ENCODE data around the gene PDE4B.
"Not testable (repeated sequence)": the region's sequence is repeated elsewhere in the genome, so short reads cannot be mapped to it uniquely, and the experiment has no call there.

The PDE4B gene

GRCh38 chr1:66112744-66113400, 320.2 kb downstream of the PDE4B start:
- Histone ChIP-seq H3K4me1 (ENCODE audit: insufficient read depth, low read length) (no peaks in the 10 kb centered on the region), H3K4me3 (ENCODE audit: low read length) (no peak overlapping the region), H3K9ac (ENCODE audit: low read depth, low read length) (no peak overlapping the region), H3K27me3 (ENCODE audit: insufficient read depth, low read length) (no peaks in the 10 kb centered on the region), H3K27ac (ENCODE audit: low read length) (no peak overlapping the region), H3K36me3 (ENCODE audit: insufficient read depth, low read depth, low read length) (no peaks in the 10 kb centered on the region), H3K9me3 (ENCODE audit: insufficient read depth, low read depth, low read length) (no peaks in the 10 kb centered on the region)

- no peaks in the 10 kb centered on the region for H3K36me3 ChIP-seq (ENCODE audit: insufficient read depth, low read depth, low read length)
- H3K9ac ChIP-seq (ENCODE audit: low read depth, low read length), result no peak overlapping the region
- no peaks in the 10 kb centered on the region for H3K9me3 ChIP-seq (ENCODE audit: insufficient read depth, low read depth, low read length)
- no peak overlapping the region for H3K27ac ChIP-seq (ENCODE audit: low read length)
- H3K27me3 ChIP-seq (ENCODE audit: insufficient read depth, low read length), result no peaks in the 10 kb centered on the region
- H3K4me3 ChIP-seq (ENCODE audit: low read length), result no peak overlapping the region
- no peaks in the 10 kb centered on the region for H3K4me1 ChIP-seq (ENCODE audit: insufficient read depth, low read length)
Observed at GRCh38 chr1:66119148-66119547, 326.5 kb downstream of the PDE4B start.

GRCh38 chr1:66124670-66125069, 332.0 kb downstream of the PDE4B start:
- Histone ChIP-seq H3K36me3 (ENCODE audit: insufficient read depth, low read depth, low read length) (no peaks in the 10 kb centered on the region), H3K9me3 (ENCODE audit: insufficient read depth, low read depth, low read length) (no peaks in the 10 kb centered on the region), H3K27me3 (ENCODE audit: insufficient read depth, low read length) (no peaks in the 10 kb centered on the region)

GRCh38 chr1:66128641-66129040, 335.9 kb downstream of the PDE4B start:
- H3K9ac ChIP-seq (ENCODE audit: low read depth, low read length); H3K9me3 ChIP-seq (ENCODE audit: insufficient read depth, low read depth, low read length); H3K4me1 ChIP-seq (ENCODE audit: insufficient read depth, low read length); H3K27me3 ChIP-seq (ENCODE audit: insufficient read depth, low read length); H3K4me3 ChIP-seq (ENCODE audit: low read length); H3K36me3 ChIP-seq (ENCODE audit: insufficient read depth, low read depth, low read length); H3K27ac ChIP-seq (ENCODE audit: low read length): not testable (repeated sequence)

More at GRCh38 chr1:66124670-66125069, 332.0 kb downstream of the PDE4B start:
- no peaks in the 10 kb centered on the region for H3K4me1 ChIP-seq (ENCODE audit: insufficient read depth, low read length)
- H3K27ac ChIP-seq (ENCODE audit: low read length), result no peak overlapping the region
- H3K9ac ChIP-seq (ENCODE audit: low read depth, low read length), result no peak overlapping the region
- H3K4me3 ChIP-seq (ENCODE audit: low read length), result no peak overlapping the region

- Histone ChIP-seq H3K4me1 (ENCODE audit: insufficient read depth, low read length) (no peaks in the 10 kb centered on the region), H3K9me3 (ENCODE audit: insufficient read depth, low read depth, low read length) (no peaks in the 10 kb centered on the region), H3K27me3 (ENCODE audit: insufficient read depth, low read length) (no peaks in the 10 kb centered on the region), H3K36me3 (ENCODE audit: insufficient read depth, low read depth, low read length) (no peaks in the 10 kb centered on the region), H3K27ac (ENCODE audit: low read length) (no peak overlapping the region), H3K4me3 (ENCODE audit: low read length) (no peak overlapping the region), H3K9ac (ENCODE audit: low read depth, low read length) (no peak overlapping the region)
Observed at GRCh38 chr1:66132324-66132723, 339.6 kb downstream of the PDE4B start.

GRCh38 chr1:66134004-66134403, 341.3 kb downstream of the PDE4B start:
- H3K36me3 ChIP-seq (ENCODE audit: insufficient read depth, low read depth, low read length), result no peaks in the 10 kb centered on the region
- no peaks in the 10 kb centered on the region for H3K9me3 ChIP-seq (ENCODE audit: insufficient read depth, low read depth, low read length)
- no peaks in the 10 kb centered on the region for H3K4me1 ChIP-seq (ENCODE audit: insufficient read depth, low read length)
- no peak overlapping the region for H3K27ac ChIP-seq (ENCODE audit: low read length)
- no peak overlapping the region for H3K4me3 ChIP-seq (ENCODE audit: low read length)
- H3K9ac ChIP-seq (ENCODE audit: low read depth, low read length), result no peak overlapping the region
- H3K27me3 ChIP-seq (ENCODE audit: insufficient read depth, low read length), result no peaks in the 10 kb centered on the region

GRCh38 chr1:66135161-66135560, 342.5 kb downstream of the PDE4B start:
- Histone ChIP-seq H3K4me3 (ENCODE audit: low read length) (no peak overlapping the region), H3K27me3 (ENCODE audit: insufficient read depth, low read length) (no peaks in the 10 kb centered on the region), H3K36me3 (ENCODE audit: insufficient read depth, low read depth, low read length) (no peaks in the 10 kb centered on the region), H3K27ac (ENCODE audit: low read length) (no peak overlapping the region), H3K9ac (ENCODE audit: low read depth, low read length) (no peak overlapping the region), H3K4me1 (ENCODE audit: insufficient read depth, low read length) (no peaks in the 10 kb centered on the region), H3K9me3 (ENCODE audit: insufficient read depth, low read depth, low read length) (no peaks in the 10 kb centered on the region)

- not testable (repeated sequence) for H3K27ac ChIP-seq (ENCODE audit: low read length); H3K4me1 ChIP-seq (ENCODE audit: insufficient read depth, low read length); H3K36me3 ChIP-seq (ENCODE audit: insufficient read depth, low read depth, low read length); H3K9me3 ChIP-seq (ENCODE audit: insufficient read depth, low read depth, low read length); H3K27me3 ChIP-seq (ENCODE audit: insufficient read depth, low read length); H3K4me3 ChIP-seq (ENCODE audit: low read length); H3K9ac ChIP-seq (ENCODE audit: low read depth, low read length)
Observed at GRCh38 chr1:66136423-66136822, 343.7 kb downstream of the PDE4B start.

- Histone ChIP-seq H3K36me3 (ENCODE audit: insufficient read depth, low read depth, low read length) (no peaks in the 10 kb centered on the region), H3K27me3 (ENCODE audit: insufficient read depth, low read length) (no peaks in the 10 kb centered on the region), H3K4me3 (ENCODE audit: low read length) (no peak overlapping the region), H3K9me3 (ENCODE audit: insufficient read depth, low read depth, low read length) (no peaks in the 10 kb centered on the region), H3K27ac (ENCODE audit: low read length) (no peak overlapping the region), H3K9ac (ENCODE audit: low read depth, low read length) (no peak overlapping the region), H3K4me1 (ENCODE audit: insufficient read depth, low read length) (no peaks in the 10 kb centered on the region)
Observed at GRCh38 chr1:66137235-66137634, 344.5 kb downstream of the PDE4B start.

GRCh38 chr1:66138613-66139012, 345.9 kb downstream of the PDE4B start:
- H3K36me3 ChIP-seq (ENCODE audit: insufficient read depth, low read depth, low read length), result no peaks in the 10 kb centered on the region

GRCh38 chr1:66140072-66140471, 347.4 kb downstream of the PDE4B start:
- Histone ChIP-seq H3K4me3 (ENCODE audit: low read length) (no peak overlapping the region), H3K27ac (ENCODE audit: low read length) (no peak overlapping the region), H3K4me1 (ENCODE audit: insufficient read depth, low read length) (no peaks in the 10 kb centered on the region), H3K9ac (ENCODE audit: low read depth, low read length) (no peak overlapping the region), H3K27me3 (ENCODE audit: insufficient read depth, low read length) (no peaks in the 10 kb centered on the region), H3K36me3 (ENCODE audit: insufficient read depth, low read depth, low read length) (no peaks in the 10 kb centered on the region), H3K9me3 (ENCODE audit: insufficient read depth, low read depth, low read length) (no peaks in the 10 kb centered on the region)

More at GRCh38 chr1:66138613-66139012, 345.9 kb downstream of the PDE4B start:
- Histone ChIP-seq H3K27ac (ENCODE audit: low read length) (no peak overlapping the region), H3K4me1 (ENCODE audit: insufficient read depth, low read length) (no peaks in the 10 kb centered on the region), H3K4me3 (ENCODE audit: low read length) (no peak overlapping the region), H3K9ac (ENCODE audit: low read depth, low read length) (no peak overlapping the region), H3K9me3 (ENCODE audit: insufficient read depth, low read depth, low read length) (no peaks in the 10 kb centered on the region), H3K27me3 (ENCODE audit: insufficient read depth, low read length) (no peaks in the 10 kb centered on the region)

GRCh38 chr1:66143651-66144050, 351.0 kb downstream of the PDE4B start:
- H3K4me1 ChIP-seq (ENCODE audit: insufficient read depth, low read length), result no peaks in the 10 kb centered on the region
- H3K4me3 ChIP-seq (ENCODE audit: low read length), result no peak overlapping the region
- H3K27ac ChIP-seq (ENCODE audit: low read length), result no peak overlapping the region
- no peaks in the 10 kb centered on the region for H3K27me3 ChIP-seq (ENCODE audit: insufficient read depth, low read length)
- no peak overlapping the region for H3K9ac ChIP-seq (ENCODE audit: low read depth, low read length)
- no peaks in the 10 kb centered on the region for H3K9me3 ChIP-seq (ENCODE audit: insufficient read depth, low read depth, low read length)
- no peaks in the 10 kb centered on the region for H3K36me3 ChIP-seq (ENCODE audit: insufficient read depth, low read depth, low read length)
